ENCODE data around the gene CDC6.
"Not testable (repeated sequence)": the region's sequence is repeated elsewhere in the genome, so short reads cannot be mapped to it uniquely, and the experiment has no call there.

The CDC6 gene

GRCh38 chr17:40287159-40287493 lies 553 bp upstream of the CDC6 start:
- no peak for DNase-seq (ENCODE audit: low read depth)

GRCh38 chr17:40290629-40291280 lies 3.1 kb downstream of the CDC6 start:
- DNase-seq (ENCODE audit: low read depth) = no peak

GRCh38 chr17:40291281-40291664 lies 3.6 kb downstream of the CDC6 start:
- no peak for DNase-seq (ENCODE audit: low read depth)

GRCh38 chr17:40293363-40293762 lies 5.7 kb downstream of the CDC6 start:
- DNase-seq (ENCODE audit: low read depth) = no peak

GRCh38 chr17:40295488-40296436 lies 8.1 kb downstream of the CDC6 start:
- no peak for DNase-seq (ENCODE audit: low read depth)

- no peak for DNase-seq (ENCODE audit: low read depth)
These were observed 9.8 kb downstream of the CDC6 start for GRCh38 chr17:40297511-40297910.

- no peak for DNase-seq (ENCODE audit: low read depth)
These were observed 11.0 kb downstream of the CDC6 start for GRCh38 chr17:40298726-40299125.

- not testable (repeated sequence) for DNase-seq (ENCODE audit: low read depth)
These were observed 11.6 kb downstream of the CDC6 start for GRCh38 chr17:40299159-40299757.

GRCh38 chr17:40301315-40301714 lies 13.6 kb downstream of the CDC6 start:
- DNase-seq (ENCODE audit: low read depth) = no peak

GRCh38 chr17:40303009-40303657 lies 15.5 kb downstream of the CDC6 start:
- no peak for DNase-seq (ENCODE audit: low read depth)

GRCh38 chr17:40303708-40304551 lies 16.3 kb downstream of the CDC6 start:
- no peak for DNase-seq (ENCODE audit: low read depth)

- DNase-seq (ENCODE audit: low read depth) = not testable (repeated sequence)
These were observed 16.8 kb downstream of the CDC6 start for GRCh38 chr17:40304552-40304863.

GRCh38 chr17:40304866-40305265 lies 17.2 kb downstream of the CDC6 start:
- not testable (repeated sequence) for DNase-seq (ENCODE audit: low read depth)

- DNase-seq (ENCODE audit: low read depth) = no peak
These were observed 18.7 kb downstream of the CDC6 start for GRCh38 chr17:40306395-40306794.

GRCh38 chr17:40307001-40307730 lies 19.5 kb downstream of the CDC6 start:
- DNase-seq (ENCODE audit: low read depth) = no peak

- DNase-seq (ENCODE audit: low read depth) = no peak
These were observed 20.1 kb downstream of the CDC6 start for GRCh38 chr17:40307740-40308239.

GRCh38 chr17:40309031-40309948 lies 21.6 kb downstream of the CDC6 start, which contains the start of gene RARA:
Gene RARA, plus strand, starts transcription at chr17:40309180. Its CDS starts 22,039 bp downstream, at chr17:40331219.
- DNase-seq (ENCODE audit: low read depth) = no peak

GRCh38 chr17:40309949-40310510 lies 22.4 kb downstream of the CDC6 start:
- DNase-seq (ENCODE audit: low read depth) = no peak

- DNase-seq (ENCODE audit: low read depth) = no peak
These were observed 23.3 kb downstream of the CDC6 start for GRCh38 chr17:40310882-40311391.
